GM21786 (cell line): ENCODE measurements around the gene NCMAP.

Source experiments
- ATAC-seq: cut with Tn5 transposase; IDR thresholded peaks from one replicate; pipeline ENCODE4 v1.9.1; 2021; ENCODE audit not compliant: unreplicated experiment

Gene NCMAP

DNA sequence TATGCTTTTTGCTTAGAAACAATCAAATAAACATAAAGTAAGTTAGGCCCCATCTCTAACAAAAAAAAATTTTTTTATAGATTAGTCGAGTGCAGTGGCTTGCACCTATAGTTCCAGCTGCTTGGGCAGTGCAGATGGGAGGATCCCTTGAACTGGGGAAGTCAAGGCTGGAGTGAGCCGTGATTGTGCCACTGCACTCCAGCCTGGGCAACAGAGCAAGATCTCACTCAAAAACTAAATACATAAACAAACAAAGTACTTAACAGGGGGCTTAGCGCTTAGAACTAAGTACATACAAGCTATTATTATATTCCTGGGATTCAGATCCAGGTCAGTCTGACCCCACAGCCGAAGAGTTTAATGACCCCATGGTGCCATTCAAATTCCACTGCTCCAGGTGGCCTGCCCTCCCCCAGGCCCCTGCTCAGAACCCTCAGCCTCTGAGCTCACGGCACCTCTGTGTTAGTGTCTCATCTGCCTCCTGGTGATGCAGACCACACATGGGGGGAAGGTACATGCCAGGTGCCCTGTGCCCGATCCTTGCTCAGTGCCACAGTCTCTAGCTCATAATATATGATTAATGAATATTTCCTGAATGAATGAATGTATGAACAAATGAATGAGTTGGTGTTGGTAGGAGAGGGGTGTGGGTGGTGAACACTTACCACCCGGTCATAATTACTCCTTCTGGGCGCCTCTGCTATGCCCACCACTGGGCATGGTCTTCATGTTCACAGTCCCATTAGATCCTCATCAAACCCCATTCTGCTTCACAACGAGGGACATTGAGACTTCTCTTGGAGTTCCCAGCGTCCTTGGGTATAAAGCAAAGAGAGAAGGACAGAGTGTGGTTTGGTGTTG is 14.6 kb downstream of the NCMAP start:
- no peak for ATAC-seq

DNA sequence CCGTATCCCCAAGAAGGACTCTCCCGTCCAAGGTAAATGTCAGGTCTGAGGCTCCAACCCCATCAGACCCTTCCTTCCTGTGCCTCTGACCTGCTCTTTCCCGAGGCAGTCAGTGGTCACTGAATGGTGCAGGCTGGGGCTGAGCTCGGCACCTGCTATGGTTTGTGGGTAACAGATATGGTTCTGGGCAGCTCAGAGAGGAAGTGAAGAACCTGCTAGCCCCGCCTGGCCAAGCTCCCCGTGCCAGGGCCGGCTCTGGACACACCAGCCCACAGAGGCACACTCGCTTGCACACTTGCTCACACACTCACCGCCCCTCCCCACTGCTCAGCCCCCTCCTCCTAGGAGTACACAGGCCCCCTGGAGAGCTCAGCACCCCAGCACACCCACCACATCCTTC is 16.4 kb downstream of the NCMAP start:
- ATAC-seq: no peak

DNA sequence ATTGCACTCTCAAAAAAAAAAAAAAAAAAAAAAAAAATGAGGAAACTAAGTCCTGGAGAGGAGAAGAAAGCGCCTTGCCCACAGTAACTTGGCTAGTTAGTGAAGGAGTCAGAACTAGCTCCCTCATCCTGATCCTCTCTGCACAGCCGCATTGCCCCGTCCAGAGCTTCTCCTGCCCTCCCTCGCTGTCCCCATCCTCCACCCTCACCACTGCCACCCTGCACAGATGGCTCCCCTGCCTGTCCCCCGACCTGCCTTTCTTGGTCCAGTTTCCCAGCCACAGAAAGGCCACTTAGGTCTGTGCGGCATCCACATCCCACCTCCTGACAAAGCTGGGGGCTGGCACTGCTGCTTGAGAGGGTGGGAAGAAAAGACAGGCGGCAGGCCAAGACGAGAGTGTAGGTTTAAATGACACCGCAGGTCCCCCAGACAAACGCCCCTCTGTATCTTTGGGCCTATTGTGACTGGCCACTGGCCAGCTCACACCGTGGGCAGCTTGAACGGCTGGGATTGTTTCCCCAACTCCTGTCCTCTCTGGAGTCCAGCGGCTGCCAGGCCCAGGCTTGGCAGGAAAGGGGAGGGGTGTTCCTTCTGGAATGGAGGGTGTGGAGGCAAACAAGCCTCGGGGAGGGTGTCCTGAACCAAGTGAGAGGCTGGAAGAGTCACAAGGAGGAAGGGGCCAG is 20.2 kb downstream of the NCMAP start:
- no peak for ATAC-seq

DNA sequence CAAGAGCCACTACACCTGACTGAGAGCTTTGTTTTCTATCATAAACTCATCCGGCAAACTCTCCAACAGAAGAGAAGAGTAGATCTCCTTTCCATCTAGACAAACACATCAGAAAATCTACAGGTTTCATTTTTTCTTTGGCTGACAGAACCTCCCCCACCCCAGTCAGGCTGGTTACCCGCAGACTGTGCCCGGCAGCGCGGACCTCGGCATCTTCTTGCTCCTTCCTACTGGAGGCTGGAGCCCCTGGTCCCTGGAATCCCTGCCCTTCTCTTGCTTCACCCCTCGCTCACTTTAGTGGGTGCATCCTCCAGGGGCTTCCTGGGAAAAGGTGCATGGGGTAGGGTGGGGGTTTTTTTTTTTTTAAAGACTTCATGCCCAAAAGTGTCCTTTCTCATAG is 23.0 kb downstream of the NCMAP start:
- no peak for ATAC-seq

DNA sequence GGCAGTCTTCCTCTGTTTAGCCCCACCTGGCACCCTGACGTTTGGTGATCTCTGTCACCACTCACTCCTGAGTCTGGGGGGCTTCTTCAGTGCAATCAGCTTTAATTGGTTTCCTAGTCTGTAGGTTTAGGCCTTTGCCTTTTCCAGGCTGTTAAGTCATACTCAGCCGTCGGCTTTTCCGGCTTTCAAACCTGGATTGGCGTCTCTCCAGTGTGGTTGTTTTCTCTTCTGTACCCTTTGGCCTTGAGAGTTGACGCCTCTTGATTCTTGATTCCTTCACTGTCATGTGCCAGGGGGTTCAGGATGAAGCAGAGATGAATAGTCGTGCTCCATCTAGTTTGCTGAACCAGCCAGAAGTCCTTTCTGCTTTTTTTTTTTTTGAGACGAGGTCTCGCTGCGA is 24.9 kb downstream of the NCMAP start:
- ATAC-seq: no peak

DNA sequence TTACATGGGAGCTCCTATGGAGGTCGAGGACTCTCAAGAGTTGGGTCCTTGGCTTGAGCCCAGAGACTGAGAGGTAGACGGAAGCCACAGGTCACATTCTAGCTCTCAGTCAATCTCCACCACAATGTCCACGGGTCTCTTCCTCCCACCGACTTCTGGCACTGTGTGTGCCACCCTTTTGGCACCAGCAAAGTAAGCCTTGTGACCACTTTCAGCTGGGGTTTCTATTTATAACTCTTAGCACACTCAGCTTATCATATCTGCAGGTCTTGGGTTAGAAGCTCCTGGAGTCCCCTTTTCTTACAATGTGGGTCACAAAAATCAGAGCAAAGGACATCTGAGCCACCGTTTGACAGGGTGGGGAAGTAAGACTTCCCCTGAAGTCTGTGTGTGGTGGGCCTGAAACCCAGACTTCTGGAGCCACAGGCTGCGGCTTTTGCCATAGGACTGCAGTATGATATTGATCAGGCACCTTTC is 28.3 kb downstream of the NCMAP start:
- ATAC-seq: no peak

DNA sequence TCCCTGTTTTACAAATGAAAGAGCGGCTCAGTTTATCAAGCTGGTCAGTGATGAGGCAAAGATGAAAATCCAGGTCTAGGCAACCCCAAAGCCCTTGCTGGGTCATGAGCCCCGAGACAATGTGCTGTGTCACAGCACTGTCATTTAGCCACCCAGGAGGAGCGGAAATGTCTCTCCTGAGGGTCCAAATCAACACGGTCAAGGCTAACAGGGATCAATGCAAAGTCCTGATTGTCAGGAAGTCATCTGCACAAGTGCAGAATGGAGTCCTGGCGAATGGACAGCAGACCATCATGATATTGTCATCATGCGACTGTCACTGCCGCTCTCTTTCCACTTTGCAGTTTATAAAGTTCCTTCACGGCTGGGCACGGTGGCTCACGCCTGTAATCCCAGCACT is 30.2 kb downstream of the NCMAP start:
- ATAC-seq: no peak

DNA sequence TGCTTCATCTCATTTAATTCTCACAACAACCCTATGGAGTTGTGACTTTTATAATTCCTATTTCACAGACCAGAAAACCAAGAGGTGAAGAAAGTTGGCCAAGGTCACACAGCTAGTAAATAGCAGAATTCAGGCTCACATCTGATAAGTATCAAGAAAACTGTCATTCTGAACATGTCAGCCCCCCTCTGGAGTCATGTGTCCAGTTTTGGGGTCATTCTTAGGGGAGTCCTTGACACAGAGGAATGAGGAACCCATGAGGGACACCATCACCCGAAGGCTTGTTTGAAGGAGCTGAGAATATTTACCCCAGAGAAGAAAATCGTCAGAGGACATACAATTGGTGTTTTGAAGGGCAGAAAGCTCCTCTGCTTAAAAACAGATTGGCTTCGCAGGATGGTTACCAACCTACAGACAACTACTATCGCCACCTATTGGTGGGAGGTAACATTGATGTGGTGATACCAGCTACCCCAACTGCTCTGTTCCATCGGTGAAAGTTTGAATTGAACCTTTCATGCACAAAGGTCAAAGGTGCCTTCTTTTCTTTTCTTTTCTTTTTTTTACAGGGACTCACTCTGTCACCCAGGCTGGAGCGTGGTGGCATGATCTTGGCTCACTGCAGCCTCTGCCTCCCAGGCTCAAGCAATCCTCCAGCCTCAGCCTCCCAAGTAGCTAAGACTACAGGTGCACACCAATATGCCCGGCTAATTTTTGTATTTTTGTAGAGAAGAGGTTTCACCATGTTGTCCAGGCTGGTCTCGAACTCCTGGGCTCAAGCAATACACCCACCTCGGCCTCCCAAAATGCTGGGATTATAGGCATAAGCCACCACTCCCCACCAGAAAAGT is 31.3 kb downstream of the NCMAP start:
- ATAC-seq: no peak

DNA sequence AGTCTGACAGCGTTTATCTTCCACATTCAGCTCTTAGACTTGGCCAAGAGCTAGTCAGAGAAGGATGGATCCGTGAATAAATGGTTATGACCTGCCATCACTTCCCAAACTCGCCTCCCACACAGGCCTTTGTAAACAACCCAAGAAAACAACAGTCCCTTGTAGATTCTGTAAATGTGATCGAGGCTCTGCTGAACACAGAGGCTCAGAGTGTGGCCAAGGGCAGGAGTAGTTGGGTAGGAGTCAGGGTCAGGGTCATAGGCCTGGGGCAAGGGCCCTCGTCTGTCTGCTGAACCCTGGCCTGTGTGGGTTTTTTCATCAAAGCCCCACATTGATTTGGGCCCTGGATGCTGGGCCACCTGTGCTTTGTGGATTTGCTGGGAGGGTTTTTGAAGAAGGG is 32.7 kb downstream of the NCMAP start:
- no peak for ATAC-seq

DNA sequence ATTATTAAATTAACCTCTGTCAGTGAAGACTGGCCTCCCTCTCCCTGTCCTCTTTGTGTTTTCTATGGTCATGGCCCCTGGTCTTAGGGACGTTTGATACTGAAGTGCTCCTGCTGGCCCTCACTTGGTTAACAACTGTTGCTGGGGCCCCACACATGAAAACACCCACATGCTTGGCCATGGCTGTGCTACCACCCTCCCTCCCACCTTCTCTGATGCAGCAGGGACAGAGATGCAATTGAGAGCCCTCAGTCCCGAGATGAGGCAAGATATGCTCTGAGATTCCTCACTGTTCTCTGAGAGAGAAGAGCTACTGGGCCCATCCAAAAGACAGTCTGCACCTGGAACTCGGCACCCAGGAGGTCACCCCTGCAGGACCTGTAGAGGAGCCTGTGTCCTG is 33.3 kb downstream of the NCMAP start:
- ATAC-seq: no peak

DNA sequence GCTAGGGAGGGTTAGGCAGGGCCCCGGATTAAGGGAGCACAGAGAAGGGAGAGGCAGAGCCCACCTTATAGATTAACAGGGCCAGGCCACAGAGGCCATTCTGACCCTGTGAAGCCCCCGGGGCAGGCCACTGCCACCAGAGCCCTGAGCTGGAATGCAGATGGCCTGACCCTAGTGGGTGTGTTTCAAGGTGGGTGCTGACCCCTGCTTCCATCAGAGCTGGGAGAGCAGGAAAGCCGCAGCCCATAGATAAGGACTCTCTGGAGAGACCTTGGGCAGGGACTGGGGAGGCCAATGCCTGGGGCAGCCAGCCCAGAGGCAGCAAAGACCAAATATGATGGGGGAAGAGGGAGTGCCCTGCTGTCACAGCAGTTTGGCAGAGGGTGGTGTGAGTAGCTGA is 35.9 kb downstream of the NCMAP start:
- ATAC-seq: no peak

DNA sequence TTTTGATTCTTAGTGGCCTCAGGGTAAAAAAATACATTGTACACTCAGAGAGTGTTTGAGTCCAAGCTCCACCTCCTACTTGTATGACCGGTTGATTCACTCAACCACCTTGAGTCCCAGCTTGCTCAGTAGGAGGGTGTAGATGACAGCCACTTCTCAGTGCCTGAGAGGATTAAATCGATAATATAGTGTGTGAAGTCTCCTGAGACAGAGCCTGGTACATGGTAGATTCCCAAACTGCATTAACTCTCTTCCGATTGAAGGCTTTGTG is 38.4 kb downstream of the NCMAP start:
- ATAC-seq: no peak

DNA sequence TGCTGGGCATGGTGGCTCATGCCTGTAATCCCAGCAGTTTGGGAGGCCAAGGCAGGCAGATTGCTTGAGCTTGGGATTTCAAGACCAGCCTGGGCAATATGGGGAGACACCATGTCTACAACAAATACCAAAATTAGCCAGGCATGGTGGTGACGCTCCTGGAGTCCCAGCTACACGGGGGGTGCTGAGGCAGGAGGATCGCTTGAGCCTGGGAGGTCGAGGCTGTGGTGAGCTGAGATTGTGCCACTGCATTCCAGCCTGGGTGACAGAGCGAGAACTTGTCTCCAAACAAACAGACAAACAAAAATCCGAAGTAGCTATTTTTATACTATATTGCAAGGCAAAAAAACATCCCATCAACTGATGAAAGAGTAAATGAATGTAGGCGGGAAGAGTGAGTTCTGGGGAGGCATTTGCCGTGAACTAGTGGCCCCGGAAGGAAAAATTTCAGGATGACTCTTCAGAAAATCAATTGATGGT is 40.6 kb downstream of the NCMAP start:
- ATAC-seq: no peak

DNA sequence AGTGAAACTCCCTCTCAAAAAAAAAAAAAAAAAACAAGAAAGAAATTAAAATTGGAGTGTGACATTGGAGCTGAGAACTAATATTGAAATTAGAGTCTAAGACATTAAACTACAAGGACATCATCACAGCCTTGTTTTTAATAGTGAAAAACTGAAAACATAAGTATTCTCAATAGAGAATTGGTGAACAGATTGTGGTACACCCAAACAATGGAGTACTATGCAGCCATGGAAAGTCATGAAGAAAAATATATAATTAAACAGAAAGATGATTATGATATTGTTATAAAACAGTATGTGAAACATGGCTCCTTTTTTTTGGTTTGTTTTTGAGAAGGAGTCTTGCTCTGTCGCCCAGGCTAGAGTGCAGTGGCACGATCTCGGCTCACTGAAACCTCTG is 43.4 kb downstream of the NCMAP start:
- ATAC-seq: no peak

DNA sequence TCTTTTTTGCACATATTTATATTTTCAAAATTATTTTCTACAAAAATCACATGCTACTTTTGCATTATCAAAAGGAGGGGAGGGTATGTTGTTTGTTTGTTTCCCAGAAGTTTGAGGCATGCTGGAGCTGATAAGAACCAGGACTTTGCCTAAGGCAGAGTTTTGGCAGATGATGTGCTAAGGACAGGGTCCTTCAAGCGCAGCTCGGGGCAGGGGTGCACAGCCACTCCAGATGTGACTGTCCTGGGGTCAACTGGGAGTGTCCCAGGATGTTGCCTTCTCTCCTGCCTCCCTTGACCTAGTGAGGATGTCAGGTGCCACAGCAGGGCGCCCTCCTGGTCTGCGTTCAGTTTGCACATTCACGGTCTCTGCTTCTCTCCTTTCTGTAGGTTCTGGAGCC is 44.7 kb downstream of the NCMAP start:
- no peak for ATAC-seq

DNA sequence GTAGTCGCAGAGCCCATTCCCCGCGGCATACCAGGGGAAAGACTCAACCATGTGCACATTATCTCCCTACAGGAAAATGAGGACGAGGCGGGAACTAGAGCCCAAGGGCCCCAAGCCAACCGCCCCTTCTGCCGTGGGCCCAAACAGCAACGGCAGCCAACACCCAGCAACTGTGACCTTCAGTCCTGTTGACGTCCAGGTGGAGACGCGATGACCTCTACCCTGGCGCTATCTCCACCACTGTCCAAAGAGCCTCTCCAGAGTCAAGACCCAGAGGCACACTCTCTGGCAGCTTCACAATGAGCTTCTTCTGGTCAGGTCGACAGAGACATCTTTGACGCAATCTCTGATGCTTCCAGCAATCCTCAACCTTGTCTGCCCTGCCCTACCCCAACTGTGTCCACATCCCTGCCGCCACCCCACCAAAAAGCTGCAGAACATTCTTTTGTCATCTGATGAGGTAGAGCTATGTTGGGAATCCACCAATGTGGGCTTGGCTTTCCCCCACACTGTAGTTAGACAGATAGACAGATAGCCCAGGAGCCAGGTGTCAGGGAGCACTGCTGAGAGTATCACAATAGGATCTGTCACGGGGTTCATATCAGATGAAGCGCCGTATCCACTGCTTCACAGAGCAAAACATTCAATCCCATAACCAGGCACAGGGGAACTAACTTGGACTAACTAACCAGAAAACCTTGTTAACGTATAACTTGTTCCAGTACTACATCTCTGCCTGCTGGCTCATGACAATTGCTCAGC is 49.8 kb downstream of the NCMAP start:
- ATAC-seq: no peak

DNA sequence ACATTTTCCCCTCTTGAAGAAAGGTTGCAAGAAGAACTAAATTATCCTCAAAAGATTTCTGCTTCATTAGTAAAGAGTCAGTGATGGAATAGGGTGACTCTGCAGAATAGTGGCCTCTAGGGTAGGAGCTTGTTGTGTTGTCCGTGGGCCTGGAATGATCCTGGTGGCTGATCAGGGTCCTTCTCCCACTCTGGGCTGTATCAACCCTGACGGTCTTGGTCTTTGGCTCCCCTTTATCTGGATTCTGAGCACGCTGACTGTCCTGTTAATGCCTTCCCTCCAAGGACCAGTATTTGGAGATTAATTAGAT is 50.4 kb downstream of the NCMAP start:
- ATAC-seq: no peak

DNA sequence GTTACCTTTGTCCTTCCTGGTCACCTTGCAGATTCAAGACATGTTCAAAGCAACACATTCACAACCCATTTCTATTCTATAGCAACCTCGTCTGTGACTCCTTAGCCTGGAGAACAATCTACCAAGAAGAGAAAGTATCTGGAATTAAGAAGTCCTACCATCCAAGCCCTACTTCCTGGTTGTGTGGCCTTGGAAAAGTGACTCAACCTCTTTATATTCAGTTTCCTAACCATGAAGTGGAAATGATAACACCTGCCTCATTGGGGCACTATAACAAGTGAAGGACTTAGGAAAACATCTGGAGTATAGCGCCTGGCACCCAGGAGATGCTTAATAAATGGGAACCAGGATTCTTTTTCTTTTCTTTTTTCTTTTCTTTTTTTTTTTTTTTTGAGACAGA is 50.7 kb downstream of the NCMAP start:
- no peak for ATAC-seq

DNA sequence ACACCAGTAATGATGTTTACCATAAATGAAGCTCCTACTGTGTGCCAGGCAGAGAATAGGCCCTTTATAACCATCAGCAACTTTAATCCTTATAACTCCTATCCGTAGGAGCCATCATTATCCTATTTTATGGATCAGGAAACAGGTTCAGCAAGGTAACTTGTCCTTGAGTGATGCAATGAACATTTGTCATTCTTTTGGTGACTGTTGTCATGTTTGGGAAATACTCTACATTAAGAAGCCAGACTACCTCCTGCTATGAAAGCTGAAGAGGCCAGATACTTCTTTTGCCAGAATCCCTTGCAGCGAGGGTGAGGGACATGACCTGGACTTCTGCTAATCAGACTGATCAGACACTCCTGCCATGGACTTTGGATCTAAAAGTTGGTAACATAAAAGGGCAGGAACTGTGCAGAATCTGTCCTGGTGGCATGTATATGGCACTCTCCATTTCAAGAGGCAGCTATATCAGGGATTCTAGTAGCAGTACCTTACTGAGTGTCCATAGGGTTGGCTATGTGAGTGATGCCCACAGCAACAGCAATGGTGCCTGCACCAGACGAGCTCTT is 54.1 kb downstream of the NCMAP start:
- no peak for ATAC-seq

DNA sequence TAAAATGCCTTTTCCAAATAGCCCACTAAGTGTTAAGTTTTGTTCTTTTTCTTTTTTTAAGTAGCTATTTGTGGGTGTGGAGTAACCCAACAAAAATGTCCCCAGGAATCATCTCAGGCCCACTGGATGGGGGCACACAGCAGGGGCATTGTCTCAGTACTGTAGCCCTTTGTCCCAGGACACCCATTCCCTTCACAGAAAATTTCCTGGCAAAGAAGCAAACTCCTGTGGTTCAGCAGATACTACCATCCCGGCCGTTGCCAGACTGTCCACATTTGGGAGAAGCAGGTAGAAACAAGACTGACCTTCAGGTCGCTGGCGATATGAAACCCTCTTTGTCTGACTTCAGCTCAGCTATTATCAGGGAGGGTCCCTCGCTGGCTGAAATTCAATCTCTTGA is 63.5 kb downstream of the NCMAP start:
- no peak for ATAC-seq

DNA sequence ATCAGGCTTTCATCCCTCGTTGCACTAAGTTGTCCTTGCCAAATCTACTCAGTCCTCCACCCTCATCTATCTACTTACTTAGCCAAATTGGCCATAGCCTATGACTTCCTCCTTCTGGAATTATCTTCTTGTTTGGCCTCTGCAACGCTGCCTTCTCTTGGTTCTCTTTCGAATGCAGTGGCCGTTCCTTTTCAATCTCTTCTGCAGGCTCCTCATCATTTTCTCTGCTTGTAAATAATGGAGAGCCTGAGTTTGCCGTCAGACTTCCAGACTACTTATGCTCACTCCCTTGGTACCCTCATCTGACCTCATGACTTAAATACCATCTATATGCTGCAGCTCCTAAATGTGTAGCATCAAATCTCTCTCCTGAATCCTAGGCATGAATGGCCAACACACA is 64.8 kb downstream of the NCMAP start:
- no peak for ATAC-seq
